NOMO-1 (cell line): Measurements from ENCODE around the gene COL1A1.
A peak's percentile ranks its signal among the peaks of the same experiment; 100 is the strongest.

Source experiments
- DNase-seq, 2 experiments: peaks; one replicate each; lab custom pipeline; 2025; ENCODE audit not compliant: unreplicated experiment in 2 of 2; lab: John Stamatoyannopoulos, UW

Gene COL1A1

DNA sequence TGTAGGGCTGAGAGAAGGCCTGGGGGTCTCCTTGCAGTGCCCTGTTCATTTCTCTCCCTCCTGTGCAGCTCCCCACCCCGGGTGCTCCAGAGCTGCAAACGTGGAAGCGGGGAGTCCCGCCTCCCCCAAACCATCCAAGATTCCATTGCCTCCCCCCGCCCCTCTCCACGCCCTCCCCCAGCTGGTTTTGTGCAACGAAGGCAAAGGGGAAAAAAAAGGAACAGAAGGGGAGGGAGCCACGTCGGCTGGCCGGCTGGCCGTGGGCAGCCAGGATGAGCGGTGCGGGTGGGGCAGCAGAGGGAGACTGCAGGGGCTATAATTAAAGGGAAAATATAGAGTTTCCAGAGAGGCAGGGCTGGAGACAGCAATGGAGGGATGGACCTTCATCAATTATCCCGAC is 1.7 kb upstream of the COL1A1 start:
- no peak for DNase-seq

DNA sequence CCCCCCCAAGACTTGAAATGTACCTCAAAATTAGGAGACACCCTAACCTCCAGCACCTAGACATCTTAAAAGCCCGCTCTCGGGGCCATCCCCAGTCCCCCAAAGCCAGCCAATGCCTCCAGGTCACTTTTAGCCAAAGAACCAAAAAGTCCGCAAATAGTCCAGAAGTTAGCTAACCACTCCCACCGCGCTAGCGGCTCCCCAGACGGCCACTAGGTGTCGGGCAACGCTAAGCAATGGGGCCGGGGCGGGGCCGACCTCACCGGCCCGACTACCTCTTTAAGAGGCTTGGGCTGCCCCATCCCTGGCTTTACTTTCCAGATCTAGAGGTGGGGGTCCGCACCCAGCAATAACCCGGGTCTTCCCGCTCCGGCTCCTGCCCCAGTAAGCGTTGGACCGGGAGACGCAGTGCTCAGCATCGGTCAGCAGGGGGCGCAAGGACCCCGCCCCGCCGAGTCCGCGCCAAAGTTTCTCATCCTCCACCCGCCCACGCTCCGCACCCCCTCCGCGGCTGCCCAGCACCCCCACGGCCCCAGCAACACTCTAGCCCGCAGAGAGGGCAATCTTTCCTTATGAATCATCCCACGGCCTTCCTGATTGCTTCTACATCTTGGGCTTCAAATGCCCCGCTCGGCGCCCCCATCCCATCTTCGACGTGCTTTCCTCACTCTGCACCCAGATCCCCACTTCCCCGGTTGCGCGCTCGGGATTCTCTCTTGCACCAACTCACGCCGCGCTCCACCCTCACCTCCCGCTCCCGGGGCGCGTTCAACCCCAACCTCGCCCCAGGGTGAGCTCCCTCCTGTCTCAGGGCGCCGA is 765 bp downstream of the COL1A1 start:
- DNase-seq: peak; percentile 81 to 86

DNA sequence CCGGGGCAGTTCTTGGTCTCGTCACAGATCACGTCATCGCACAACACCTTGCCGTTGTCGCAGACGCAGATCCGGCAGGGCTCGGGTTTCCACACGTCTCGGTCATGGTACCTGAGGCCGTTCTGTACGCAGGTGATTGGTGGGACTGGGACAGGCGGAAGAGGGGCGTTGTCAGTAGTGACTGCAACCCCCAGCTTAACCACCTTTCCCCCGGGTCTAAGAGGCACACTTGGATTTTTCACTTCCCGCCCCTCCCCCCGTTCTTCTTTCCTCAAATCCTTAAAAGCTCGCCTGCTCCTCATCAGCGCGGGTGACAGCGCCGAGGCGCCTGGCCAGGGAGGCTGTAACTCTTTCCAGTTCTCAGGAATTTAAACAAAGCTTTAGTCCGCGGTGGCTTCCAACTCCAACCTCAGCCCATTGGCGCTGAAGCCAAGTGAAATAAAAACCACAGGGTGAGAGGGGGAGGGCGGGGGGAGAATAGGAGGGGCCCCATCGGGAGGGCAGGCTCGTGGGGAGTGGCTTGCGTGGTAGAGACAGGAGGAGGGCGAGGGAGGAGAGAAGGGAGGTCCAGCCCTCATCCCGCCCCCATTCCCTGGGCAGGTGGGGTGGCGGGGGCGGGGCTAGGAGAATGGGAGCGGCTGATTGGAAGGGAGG is 1.5 kb downstream of the COL1A1 start:
- DNase-seq: peak; percentile 60 to 77

DNA sequence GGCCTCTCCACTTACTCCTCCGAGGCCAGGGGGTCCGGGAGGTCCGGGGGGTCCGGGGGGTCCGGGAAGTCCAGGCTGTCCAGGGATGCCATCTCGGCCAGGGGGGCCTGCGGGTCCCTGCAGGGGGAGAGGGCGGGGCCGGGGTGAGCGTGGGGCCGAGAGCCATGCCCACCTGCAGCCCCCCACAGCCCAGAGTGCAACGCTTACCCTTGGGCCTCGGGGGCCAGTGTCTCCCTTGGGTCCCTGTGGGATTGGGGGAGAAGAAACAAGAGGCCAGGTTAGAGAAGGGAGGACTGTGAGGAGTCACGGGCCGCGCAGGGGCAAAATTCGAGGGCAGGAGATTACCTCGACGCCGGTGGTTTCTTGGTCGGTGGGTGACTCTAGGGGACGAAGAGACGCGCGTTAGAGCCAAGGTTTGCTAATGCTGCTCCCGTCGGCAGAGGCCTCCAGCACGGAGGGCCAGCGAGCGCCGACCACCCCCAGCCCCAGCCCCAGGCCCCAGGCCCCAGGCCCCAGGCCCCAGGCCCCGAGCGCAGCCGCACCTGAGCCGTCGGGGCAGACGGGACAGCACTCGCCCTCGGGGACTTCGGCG is 2.1 kb downstream of the COL1A1 start:
- DNase-seq: no peak

DNA sequence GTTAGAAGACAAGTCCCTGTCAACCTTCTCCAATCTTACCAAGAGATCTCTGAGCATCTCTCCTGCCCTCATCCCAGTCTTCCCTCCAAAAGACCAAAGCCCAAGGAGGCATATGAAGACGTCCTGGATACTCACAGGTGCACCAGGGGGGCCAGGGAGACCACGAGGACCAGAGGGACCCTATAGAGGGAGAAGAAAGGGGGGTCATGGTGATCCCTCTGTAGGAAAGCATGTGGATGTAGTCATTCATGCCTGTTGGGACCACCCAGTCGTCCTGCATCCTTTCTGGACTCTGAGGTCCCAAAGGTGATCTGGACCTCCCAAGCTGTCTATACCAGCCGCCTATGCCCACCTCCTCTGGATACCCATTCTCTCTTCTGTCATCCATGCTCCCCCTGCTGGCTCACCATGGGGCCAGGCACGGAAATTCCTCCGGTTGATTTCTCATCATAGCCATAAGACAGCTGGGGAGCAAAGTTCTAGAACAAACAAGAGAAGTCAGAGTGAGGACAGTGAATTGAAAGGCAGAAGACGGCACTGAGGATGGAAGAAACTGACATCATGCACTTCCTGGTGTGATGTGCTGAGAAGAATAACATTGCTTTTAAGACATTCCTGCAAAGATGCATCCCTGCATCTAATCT is 3.3 kb downstream of the COL1A1 start:
- peak; percentile 25 to 59 for DNase-seq

DNA sequence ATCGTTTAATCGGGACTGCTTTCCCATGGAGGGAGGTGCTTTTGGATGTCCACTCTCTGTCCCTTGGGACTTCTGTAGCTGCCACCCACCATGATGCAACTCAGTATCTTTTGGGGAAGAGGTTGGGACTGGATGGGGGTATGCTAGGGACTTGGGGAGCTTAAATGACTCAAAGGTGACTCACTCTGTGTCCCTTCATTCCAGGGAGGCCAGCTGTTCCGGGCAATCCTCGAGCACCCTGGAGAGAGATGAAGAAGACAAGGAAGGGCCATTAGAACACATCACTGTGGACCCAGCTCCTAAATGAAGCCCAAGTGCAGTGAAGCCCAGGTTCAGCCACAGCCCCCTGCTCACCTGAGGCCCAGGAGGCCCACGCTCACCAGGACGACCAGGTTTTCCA is 4.6 kb downstream of the COL1A1 start:
- no peak for DNase-seq

DNA sequence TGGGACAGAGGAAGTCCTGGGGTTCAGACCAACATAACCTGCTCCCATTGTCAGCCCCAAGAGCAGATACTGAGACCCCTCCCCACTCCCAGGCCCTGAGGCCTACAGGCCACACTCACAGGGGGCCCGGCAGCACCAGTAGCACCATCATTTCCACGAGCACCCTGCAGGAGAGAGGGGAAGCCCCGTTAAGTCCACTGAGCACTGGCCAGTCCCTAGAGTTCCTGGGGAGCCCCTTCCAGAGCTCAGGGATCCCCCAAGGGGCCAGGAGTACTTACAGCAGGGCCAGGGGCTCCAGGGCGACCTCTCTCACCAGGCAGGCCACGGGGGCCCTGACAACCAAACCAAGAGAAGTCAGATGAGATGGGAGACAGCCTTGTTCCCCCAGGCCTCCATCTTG is 5.4 kb downstream of the COL1A1 start:
- no peak for DNase-seq

DNA sequence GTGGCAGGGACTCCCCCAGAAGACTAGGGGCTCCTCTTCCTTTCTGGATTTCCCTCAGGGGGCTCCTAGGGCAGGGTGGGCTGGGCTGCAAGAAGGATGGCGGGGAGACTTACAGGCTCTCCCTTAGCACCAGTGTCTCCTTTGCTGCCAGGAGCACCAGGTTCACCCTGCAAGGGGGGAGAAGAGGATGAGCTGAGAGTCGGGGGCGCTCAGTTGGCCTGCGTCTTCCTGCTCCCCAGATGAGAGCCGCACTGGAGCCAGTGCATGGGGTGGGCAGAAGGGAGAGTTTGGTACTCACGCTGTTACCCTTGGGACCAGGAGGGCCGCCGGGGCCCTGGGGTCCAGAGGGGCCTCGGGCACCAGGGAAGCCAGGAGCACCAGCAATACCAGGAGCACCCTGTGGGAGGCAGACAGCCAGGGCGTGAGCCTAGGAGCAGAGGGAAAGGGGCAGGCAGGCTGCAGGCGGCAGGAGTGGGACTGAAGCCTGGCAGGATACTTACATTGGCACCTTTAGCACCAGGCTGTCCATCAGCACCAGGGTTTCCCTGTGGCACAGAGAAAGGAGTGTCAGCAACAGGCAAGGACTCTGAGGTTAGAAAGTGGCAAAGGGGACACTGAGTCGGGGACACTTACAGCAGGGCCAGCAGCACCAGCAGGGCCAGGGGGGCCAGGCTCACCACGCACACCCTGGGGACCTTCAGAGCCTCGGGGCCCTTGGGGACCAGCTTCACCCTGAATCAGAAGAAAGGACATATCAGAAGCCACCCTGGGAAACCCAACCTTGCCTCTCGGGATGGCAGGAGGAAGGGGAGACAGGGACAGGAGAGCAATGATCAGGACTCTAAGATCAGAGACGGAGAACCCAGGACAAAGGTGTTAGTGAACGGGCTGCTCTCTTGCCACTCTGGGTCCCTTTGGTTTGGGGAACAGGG is 6.2 kb downstream of the COL1A1 start:
- no peak for DNase-seq

DNA sequence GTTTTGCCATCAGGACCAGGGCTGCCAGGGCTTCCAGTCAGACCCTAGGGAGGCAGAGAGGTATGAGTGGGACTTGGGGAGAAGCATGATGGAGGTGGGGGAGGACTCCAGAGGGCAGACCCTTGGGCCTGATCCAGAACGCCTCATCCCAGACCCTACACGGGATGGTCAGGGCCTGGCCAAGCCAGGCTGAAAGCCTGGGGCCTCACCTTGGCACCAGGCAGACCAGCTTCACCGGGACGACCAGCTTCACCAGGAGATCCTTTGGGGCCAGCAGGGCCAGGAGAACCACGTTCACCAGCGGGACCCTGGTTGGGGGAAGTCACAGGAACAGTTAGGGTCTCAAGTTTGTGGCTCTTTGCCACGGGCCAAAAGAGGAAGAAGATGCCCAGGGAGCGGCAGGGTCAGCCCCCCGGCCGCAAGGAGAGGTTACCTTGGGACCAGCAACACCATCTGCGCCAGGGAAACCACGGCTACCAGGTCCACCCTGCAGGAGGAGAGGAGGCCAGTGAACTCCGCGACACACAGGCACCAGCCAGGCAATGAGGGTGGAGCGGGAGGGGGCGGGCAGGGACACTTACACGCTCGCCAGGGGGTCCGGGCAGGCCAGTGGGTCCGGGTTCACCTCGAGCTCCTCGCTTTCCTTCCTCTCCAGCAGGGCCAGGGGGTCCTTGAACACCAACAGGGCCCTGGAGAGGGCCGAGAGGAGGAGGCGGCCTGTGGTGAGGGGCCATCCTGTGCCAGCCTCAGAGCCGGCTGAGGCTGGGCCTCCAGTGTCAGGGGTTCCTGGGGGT is 7.1 kb downstream of the COL1A1 start:
- no peak for DNase-seq

DNA sequence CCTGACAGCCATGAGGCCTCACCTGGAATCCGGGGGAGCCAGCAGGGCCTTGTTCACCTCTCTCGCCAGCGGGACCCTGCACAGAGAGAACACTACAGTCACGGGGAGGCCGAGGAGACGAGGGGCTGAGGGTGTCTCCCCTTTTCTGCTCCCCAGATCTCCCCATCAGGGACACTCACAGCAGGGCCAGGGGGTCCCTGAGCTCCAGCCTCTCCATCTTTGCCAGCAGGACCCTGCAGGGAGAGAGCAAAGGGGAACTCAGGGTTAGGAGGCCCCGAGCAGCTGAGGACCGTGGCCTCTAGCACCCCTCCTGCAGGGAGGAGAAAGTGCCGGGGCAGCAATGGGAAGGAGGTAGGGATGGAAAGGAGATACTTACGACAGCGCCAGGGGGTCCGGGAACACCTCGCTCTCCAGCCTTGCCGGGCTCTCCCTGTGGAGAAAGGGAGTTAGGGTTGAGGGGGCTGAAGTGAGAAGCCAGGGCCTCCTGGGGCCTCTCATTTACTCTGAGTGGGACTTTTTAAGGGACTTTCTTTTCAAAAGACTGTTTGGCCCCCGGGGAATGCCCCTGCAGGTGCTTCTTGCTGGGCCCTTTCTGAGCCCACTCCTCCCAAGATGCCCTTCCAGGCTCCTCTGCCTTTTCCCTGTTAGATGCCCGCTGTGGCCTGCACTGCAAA is 8.7 kb downstream of the COL1A1 start:
- no peak for DNase-seq

DNA sequence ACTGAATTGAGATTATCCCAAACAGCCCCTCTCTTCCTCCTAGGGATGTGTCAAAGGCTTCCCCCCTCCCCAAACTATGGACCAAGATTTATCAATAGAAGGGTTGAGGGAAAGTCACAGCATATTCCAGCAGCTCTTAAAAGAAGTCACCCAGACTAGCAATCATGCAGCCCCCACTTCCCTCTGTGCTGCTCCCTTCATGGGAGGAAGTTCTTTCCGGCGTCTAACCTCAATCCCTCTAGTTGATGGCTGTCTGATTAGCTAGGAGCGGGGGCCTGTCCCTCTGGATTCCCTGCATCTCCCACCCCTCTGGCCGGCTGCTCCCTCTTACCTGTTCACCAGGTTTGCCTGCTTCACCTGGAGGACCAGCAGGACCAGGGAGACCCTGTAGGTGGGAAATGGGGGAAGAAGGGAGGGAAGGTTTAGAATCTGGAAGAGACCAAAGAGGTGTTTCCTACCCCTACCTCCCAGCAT is 9.2 kb downstream of the COL1A1 start:
- DNase-seq: no peak

DNA sequence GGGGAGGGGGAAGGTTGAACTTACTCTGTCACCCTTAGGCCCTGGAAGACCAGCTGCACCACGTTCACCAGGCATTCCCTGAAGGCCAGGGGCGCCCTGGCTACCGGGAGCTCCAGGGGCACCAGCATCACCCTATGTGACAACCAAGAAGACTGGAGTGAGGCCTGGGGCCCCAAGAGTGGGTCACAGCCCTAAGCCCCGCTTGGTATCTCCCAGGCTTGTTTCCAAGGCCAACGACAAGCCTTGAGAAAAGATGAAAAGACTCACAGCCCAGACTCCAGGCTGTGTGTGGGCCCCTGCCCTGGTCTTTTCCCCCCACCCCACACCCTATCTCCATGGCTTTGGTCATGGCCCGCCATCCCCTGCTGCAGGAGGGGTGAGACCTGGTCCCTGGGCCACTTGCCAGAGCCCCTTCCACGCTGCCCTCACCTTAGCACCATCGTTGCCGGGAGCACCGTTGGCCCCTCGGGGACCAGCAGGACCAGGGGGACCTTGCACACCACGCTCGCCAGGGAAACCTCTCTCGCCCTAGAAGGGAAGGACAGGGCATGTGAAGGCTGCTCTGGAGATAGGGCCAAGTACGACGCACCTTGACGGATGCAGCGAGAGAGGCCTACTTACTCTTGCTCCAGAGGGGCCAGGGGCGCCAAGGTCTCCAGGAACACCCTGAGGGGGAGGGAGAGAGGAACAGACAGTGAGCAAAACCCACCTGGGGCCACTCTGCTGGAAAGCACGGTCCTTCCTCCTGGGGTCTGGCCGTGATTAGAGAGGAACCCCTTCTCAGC is 9.9 kb downstream of the COL1A1 start:
- DNase-seq: no peak

DNA sequence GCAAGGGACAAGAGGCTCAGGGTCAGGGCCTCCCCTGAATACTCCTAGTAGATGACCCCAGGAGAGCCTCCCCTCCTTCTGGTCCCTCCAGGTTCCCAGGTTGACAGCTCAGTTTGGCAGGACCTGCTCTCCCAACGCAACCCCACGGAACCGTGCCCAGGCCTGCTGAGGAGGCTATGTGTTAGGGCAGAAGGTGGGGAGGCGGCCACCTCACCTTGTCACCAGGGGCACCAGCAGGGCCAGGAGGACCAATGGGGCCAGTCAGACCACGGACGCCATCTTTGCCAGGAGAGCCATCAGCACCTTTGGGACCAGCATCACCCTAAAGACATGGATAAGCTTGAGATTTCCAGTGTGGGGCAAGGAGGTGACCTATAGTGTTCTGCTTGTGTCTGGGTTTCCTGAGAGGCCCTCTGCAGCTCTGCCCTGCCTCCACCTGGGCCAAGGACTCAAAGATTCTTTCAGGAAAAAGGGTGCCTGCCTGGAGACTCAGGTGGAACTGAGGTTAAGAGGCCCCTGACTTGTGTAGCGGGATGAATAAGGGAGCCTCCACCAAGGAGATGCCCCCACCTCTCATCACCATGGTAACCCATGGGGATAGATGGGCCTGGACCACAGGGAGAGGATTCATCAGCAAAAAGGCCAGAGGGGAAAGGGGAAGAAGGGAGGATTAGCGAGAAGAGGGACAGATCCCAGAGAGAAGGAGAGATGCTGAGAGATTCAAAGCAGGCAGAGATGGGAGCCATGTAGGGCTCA is 10.7 kb downstream of the COL1A1 start:
- DNase-seq: no peak

DNA sequence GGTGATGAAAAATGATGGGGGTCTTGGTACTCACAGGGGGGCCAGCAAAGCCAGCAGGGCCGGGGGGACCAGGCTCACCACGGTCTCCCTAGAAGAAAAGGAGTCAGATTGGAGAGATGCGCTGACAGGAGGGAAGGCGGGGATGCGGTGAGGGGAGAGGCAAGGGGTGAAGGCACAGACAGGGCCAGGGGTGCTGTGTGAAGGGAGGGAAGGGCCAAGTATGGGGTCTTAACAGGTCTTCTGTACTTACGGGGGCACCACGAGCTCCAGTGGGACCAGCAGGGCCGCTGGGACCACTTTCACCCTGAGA is 11.2 kb downstream of the COL1A1 start:
- DNase-seq: no peak

DNA sequence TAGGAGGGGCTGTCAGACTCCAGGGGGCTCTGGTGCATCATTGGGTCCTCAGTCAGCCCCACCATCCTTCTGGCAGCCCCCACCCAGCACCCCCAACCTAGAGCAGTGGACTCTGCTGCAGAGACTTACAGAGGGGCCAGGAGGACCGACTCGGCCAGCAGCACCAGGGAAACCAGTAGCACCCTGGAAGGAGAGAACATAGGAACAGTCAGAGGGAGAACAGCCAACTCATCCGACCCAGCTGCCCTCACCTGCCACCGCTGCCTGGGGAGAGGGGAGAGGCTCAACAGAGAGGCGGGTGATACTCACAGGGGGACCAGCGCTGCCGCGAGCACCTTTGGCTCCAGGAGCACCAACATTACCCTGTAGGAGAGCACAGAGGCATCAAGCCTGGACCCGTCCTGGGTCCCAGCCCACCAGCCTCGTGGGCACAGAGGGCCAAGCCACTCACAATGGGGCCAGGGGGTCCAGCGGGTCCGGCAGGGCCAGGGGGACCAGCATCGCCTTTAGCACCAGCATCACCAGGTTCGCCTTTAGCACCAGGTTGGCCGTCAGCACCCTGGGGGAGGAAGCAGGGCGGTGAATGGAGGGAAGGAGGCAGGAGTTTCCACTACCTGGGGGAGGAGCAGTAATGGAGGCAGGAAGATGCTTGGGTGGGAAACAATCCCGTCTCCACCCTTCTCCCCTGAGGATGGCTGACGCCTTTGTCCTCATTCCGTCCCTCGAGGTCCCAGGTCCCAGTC is 11.7 kb downstream of the COL1A1 start:
- no peak for DNase-seq

DNA sequence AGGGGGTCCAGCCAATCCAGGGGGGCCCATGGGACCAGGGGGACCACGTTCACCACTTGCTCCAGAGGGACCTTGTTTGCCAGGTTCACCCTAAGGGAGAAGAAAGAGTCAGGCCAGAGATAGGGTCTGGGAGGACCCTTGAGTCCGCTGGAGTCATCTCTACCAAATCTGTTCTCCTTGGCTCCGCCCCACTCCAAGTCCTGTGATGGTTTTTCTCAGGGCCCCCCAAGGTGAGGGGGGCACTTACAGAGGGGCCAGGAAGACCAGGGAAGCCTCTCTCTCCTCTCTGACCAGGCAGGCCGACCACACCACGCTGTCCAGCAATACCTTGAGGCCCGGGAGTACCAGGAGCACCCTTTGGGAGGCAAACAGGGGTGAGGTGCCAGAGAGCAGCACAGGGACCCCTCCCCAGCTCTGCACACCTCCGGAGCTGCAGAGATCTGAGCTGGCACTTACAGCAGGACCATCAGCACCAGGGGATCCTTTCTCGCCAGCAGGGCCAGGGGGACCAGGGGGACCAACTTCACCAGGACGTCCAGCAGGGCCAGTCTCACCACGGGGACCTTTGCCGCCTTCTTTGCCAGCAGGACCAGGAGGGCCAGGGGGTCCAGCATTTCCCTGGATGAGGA is 12.4 kb downstream of the COL1A1 start:
- no peak for DNase-seq

DNA sequence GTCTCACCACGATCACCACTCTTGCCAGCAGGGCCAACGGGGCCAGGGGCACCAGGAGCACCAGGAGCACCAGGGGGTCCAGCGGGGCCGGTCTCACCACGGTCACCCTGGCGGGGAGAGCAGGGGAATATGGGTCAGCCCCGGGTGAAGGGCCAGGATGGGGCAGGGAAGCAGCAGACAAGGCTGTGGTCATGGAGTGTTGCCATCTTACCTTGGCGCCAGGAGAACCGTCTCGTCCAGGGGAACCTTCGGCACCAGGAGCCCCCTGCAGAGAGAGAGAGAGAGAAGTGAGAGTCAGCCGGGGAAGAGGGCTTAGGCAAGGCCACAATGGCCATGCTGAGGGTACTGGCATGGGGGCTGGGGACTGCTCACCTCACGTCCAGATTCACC is 12.9 kb downstream of the COL1A1 start:
- DNase-seq: no peak
